H7 (cell line): Measurements from ENCODE around the gene TMPO. TPM values are rescaled to one million over a fixed set of nuclear protein-coding genes. Genes with fewer than 3 reads are reported as not detected.
"Not testable (repeated sequence)": the region's sequence is repeated elsewhere in the genome, so short reads cannot be mapped to it uniquely, and the experiment has no call there.

Source experiments
- DNase-seq: peaks from one replicate; pipeline ENCODE4 v3.0.0; 2012
- H3K27me3 ChIP-seq: 2 replicates; pipeline ENCODE4 v1.6.0; 2011; ENCODE audit warnings: mild to moderate bottlenecking, low read length; ENCODE audit not compliant: control insufficient read depth, insufficient read depth
- H3K36me3 ChIP-seq: replicated peaks from 2 replicates; pipeline ENCODE4 v1.5.1; 2011; ENCODE audit warnings: low read length; ENCODE audit not compliant: control insufficient read depth, insufficient read depth
- H3K4me3 ChIP-seq: 2 replicates; pipeline ENCODE4 v1.5.1; 2011; ENCODE audit warnings: low read depth, mild to moderate bottlenecking, control low read depth, low read length, moderate library complexity; ENCODE audit not compliant: insufficient read depth
- total RNA-seq: library from RNA; depleted of rRNA; stranded (reverse); fragments of >200 nt; shearing (Covaris generic); gene quantifications from 2 replicates; pipeline ENCODE4 v1.2.3, GENCODE V29; 2014; rRNA removed

TMPO gene
- total RNA-seq, 1 experiment from 2014 or later = 223 TPM

GRCh38 chr12:98580695-98581094 is 65.3 kb downstream of the TMPO start:
- no peaks in the 10 kb centered on the region for H3K36me3 ChIP-seq
- no peak overlapping the region for H3K4me3 ChIP-seq
- H3K27me3 ChIP-seq = no peaks in the 10 kb centered on the region
- no peak for DNase-seq

- Histone ChIP-seq H3K27me3 (no peaks in the 10 kb centered on the region), H3K4me3 (no peak overlapping the region), H3K36me3 (no peaks in the 10 kb centered on the region)
- DNase-seq = no peak
These were observed 65.7 kb downstream of the TMPO start for GRCh38 chr12:98581101-98581500.

GRCh38 chr12:98582093-98582492 is 66.7 kb downstream of the TMPO start:
- DNase-seq = no peak
- Histone ChIP-seq H3K4me3 (no peak overlapping the region), H3K36me3 (no peaks in the 10 kb centered on the region), H3K27me3 (no peaks in the 10 kb centered on the region)

- Histone ChIP-seq H3K4me3 (no peak overlapping the region), H3K36me3 (no peaks in the 10 kb centered on the region), H3K27me3 (no peaks in the 10 kb centered on the region)
- no peak for DNase-seq
These were observed 71.7 kb downstream of the TMPO start for GRCh38 chr12:98587084-98587483.

GRCh38 chr12:98591209-98591608 is 75.8 kb downstream of the TMPO start:
- Histone ChIP-seq H3K27me3 (no peaks in the 10 kb centered on the region), H3K4me3 (no peak overlapping the region), H3K36me3 (peaks cover 3% of the 10 kb centered on the region)
- no peak for DNase-seq

GRCh38 chr12:98592825-98593322 is 77.5 kb downstream of the TMPO start:
- H3K36me3 ChIP-seq = peaks cover 11% of the 10 kb centered on the region
- no peaks in the 10 kb centered on the region for H3K27me3 ChIP-seq
- peak overlapping the region; percentile 27 for H3K4me3 ChIP-seq
- no peak for DNase-seq

- Histone ChIP-seq H3K4me3 (peak within 1 kb of the TSS; percentile 99), H3K27me3 (no peaks in the 10 kb centered on the region), H3K36me3 (peaks cover 14% of the 10 kb centered on the region)
- peak; percentile 97 for DNase-seq
These were observed 78.1 kb downstream of the TMPO start, which contains the start of gene SLC25A3 for GRCh38 chr12:98593351-98594049. Gene SLC25A3, plus strand, starts transcription at chr12:98593686. Its CDS starts 293 bp downstream, at chr12:98593979.

GRCh38 chr12:98594050-98594835 is 78.9 kb downstream of the TMPO start:
- Histone ChIP-seq H3K36me3 (peaks cover 15% of the 10 kb centered on the region), H3K4me3 (peak overlapping the region; percentile 99), H3K27me3 (no peaks in the 10 kb centered on the region)
- DNase-seq = no peak

GRCh38 chr12:98595243-98595988 is 80.0 kb downstream of the TMPO start:
- peak overlapping the region; percentile 99; the same call in 1 of the 2 replicates for H3K4me3 ChIP-seq
- H3K36me3 ChIP-seq = peaks cover 24% of the 10 kb centered on the region
- H3K27me3 ChIP-seq = no peaks in the 10 kb centered on the region
- no peak for DNase-seq

GRCh38 chr12:98597313-98597712 is 81.9 kb downstream of the TMPO start:
- not testable (repeated sequence) for H3K4me3 ChIP-seq, H3K27me3 ChIP-seq, DNase-seq
- H3K36me3 ChIP-seq = peaks cover 32% of the 10 kb centered on the region

Other genes with a start within 250 kb of the TMPO start
- 953 and 961 TPM in 2 replicates for gene SLC25A3, start 78.1 kb downstream of the TMPO start, total RNA-seq
- 11.0 and 16.9 TPM in 2 replicates for gene IKBIP, start 129.2 kb downstream of the TMPO start, total RNA-seq
- gene APAF1, start 129.7 kb downstream of the TMPO start, total RNA-seq = 15.5 and 18.3 TPM in 2 replicates